Mammary epithelial cell (primary cell): ENCODE data around the gene ITGAD.

Source experiments
- EZH2 ChIP-seq: IDR thresholded peaks from 2 replicates; pipeline ENCODE4 v1.6.1; 2012; ENCODE audit warnings: low read length, inconsistent platforms, borderline replicate concordance
- TF ChIP-seq, protein P1 (sequence below), 2 donors: IDR thresholded peaks in 1 of 2; conservative IDR thresholded peaks in 1 of 2; 2 replicates each; pipeline ENCODE4 v1.5.1; 2011 to 2012; ENCODE audit warnings: inconsistent platforms in 2 of 2, low read length in 2 of 2, mild to moderate bottlenecking in 2 of 2, control low read depth in 1 of 2, low read depth in 1 of 2; ENCODE audit not compliant: insufficient read depth in 1 of 2; ENCODE audit errors: extremely low read depth in 1 of 2

DNA sequence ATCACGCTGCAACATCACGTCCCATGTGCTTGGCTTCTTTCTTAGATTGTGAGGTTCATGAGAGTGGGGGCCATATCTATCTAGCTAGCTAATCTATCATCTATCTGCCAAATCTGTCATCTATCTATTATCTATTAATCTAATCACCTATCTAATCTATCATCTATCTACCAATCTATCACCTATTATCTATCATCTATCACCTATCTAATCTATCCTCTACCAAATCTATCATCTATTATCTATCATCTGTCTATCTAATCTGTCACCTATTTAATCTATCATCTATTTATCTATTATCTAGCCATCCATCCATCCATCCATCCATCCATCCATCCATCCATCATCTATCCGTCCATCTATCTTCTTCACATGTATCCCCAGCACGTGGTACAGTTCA lies 20.8 kb downstream of the ITGAD start:
- TF ChIP-seq, protein P1, sequence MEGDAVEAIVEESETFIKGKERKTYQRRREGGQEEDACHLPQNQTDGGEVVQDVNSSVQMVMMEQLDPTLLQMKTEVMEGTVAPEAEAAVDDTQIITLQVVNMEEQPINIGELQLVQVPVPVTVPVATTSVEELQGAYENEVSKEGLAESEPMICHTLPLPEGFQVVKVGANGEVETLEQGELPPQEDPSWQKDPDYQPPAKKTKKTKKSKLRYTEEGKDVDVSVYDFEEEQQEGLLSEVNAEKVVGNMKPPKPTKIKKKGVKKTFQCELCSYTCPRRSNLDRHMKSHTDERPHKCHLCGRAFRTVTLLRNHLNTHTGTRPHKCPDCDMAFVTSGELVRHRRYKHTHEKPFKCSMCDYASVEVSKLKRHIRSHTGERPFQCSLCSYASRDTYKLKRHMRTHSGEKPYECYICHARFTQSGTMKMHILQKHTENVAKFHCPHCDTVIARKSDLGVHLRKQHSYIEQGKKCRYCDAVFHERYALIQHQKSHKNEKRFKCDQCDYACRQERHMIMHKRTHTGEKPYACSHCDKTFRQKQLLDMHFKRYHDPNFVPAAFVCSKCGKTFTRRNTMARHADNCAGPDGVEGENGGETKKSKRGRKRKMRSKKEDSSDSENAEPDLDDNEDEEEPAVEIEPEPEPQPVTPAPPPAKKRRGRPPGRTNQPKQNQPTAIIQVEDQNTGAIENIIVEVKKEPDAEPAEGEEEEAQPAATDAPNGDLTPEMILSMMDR (conservative IDR thresholded peaks at IDR 0.05 in 1 of 2, IDR thresholded peaks at IDR 0.05 in 1 of 2; ENCODE audit: extremely low read depth in 1 of 2, insufficient read depth in 1 of 2, low read depth in 1 of 2, low read length in 2 of 2) = no peak
- no peak for TF ChIP-seq EZH2
